GM21825 (cell line): ENCODE results near the gene CTAG1A.
"Not testable (repeated sequence)": the region's sequence is repeated elsewhere in the genome, so short reads cannot be mapped to it uniquely, and the experiment has no call there.

Experiments
- ATAC-seq: cut with Tn5 transposase; IDR thresholded peaks from one replicate; pipeline ENCODE4 v1.9.1; 2021; ENCODE audit warnings: mild to moderate bottlenecking, moderate library complexity; ENCODE audit not compliant: unreplicated experiment

The CTAG1A gene

GRCh38 chrX:154570361-154570760 lies 14.6 kb upstream of the CTAG1A start:
- not testable (repeated sequence) for ATAC-seq

DNA sequence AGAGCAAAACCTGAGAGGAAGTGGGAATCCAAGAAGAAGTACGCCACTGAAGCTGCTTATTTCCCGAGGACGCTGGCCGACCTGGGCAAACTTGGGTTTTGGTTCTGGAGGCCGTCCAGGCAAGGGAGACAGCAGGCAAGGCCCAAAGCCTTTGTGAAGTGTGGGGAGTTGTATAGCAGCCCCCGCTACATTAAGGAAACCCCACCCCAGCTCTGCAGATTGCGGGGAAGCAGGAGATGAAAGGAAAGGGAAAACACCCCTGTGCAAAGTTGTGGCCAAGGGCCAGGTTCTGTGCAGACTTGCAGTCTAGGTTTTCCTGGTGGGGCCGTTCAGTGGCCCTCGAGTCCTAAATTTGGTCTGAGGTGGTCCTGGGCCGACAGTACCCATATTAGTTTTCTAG lies 11.9 kb upstream of the CTAG1A start:
- not testable (repeated sequence) for ATAC-seq

GRCh38 chrX:154575076-154575475 lies 9.9 kb upstream of the CTAG1A start:
- not testable (repeated sequence) for ATAC-seq

DNA sequence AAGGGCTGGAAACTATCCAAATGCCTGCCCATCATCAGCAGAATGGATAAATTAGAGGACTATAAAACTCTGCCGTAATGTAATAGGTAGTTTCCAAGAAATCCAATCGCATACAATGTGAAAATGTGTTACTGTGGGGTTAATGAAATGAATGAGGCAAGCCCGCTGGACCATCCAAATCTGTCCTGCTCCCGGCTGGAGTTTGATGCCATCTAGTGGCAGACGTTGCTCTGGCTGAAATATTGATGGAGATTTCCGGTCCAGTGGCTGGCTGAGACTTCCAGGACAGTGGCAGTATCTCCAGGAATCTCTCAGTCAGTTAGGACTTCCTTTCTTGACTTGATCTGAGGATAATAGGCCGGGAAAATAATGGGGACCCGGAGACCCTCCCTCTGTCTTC lies 1.9 kb upstream of the CTAG1A start:
- not testable (repeated sequence) for ATAC-seq

- not testable (repeated sequence) for ATAC-seq
Measured at GRCh38 chrX:154590415-154590814, 5.5 kb downstream of the CTAG1A start.

- no peak for ATAC-seq
Measured at GRCh38 chrX:154592505-154592904, 7.6 kb downstream of the CTAG1A start.

- ATAC-seq: no peak
Measured at GRCh38 chrX:154593201-154593600, 8.3 kb downstream of the CTAG1A start.

GRCh38 chrX:154594491-154594890 lies 9.6 kb downstream of the CTAG1A start:
- ATAC-seq: no peak

- ATAC-seq: no peak
Measured at GRCh38 chrX:154595559-154596249, 10.8 kb downstream of the CTAG1A start.

- no peak for ATAC-seq
Measured at GRCh38 chrX:154596290-154596929, 11.5 kb downstream of the CTAG1A start.

- no peak for ATAC-seq
Measured at GRCh38 chrX:154597221-154597620, 12.3 kb downstream of the CTAG1A start.

DNA sequence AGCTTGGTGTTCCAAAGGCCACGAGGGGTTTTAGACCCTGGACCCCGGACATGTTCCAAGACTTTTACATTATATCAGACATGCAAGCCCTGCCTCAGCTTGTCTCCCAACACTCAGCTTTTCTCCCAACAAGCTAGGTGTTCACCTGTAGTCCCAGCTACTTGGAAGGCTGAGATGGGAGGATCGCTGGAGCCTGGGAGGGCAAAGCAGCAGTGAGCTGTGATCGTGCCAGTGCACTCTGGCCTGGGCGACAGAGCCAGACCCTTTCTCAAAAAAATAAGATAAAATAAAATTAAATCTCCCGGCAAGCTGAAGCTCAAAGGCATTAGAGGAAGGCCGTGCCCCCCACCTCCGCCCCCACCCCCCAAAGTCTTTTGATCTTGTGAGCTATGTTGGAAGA lies 13.7 kb downstream of the CTAG1A start:
- no peak for ATAC-seq

DNA sequence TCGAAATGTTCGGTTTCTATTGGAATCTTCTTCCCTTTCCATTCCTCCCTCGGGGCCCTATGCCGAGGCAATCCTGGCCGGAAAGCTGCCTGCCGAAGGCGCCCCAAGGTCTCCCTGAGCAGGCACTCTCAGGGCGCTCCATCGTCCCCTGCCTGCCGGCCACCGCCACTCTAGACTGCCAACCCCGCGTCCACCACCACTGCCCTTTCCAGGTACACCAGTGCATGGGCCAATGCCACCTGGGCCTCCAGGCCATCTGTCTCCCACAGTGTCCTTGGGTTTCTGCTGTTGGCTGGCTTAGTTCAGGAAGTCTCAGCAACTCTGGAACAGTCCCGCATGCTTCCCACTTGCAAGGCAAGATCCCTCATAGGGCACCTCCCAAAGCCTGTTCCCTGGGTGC lies 14.6 kb downstream of the CTAG1A start:
- no peak for ATAC-seq

- no peak for ATAC-seq
Measured at GRCh38 chrX:154600759-154601374, 15.9 kb downstream of the CTAG1A start.

- no peak for ATAC-seq
Measured at GRCh38 chrX:154602226-154602625, 17.3 kb downstream of the CTAG1A start.

- ATAC-seq: no peak
Measured at GRCh38 chrX:154602766-154603437, 18.0 kb downstream of the CTAG1A start.

DNA sequence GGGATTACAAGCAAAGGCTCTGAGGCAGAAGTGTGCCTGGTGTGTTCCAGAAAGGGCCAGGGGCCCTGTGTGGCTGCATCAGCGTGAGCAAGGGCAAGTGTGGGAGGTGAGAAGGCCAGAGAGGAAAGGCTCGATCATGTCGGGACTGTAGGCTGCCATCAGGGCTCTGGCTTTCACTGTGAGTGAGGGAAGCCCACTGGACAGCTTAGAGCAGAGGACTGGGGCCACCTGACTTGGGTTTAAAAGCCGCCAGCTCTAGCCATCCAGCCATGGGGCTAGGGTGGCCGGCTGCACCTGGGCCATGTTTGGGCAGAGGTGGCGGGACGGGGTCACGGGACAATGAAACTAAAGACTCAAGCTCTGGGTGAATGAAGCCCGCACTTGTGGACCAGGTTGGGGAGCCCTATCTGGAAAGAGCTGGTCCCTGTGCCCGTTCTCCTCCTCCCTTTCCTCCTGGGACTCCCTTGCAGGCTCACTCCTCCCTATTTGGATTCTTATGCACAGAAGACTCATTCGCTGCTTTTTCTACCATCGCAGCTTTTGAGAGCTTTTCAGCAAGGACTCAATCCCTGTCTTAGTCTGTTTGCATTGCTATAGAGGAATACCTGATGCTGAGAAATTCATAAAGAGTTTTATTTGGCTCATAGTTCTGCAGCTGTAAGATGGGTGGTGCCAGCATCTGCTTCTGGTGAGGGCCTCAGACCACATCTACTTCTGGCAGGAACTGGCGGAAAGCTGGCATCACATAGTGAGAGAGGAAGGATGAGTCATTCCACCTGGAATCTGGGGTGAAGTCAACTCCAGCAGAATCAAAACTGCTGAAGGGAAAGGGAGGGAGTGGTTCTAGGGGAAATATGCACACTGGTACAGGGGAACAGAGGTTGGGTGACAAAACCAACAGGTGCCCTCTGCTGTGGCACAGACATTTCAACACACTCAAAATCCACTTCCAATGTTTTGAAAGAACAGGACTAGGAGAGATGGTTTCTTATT lies 18.8 kb downstream of the CTAG1A start:
- ATAC-seq: no peak

- ATAC-seq: no peak
Measured at GRCh38 chrX:154605566-154605965, 20.6 kb downstream of the CTAG1A start.

DNA sequence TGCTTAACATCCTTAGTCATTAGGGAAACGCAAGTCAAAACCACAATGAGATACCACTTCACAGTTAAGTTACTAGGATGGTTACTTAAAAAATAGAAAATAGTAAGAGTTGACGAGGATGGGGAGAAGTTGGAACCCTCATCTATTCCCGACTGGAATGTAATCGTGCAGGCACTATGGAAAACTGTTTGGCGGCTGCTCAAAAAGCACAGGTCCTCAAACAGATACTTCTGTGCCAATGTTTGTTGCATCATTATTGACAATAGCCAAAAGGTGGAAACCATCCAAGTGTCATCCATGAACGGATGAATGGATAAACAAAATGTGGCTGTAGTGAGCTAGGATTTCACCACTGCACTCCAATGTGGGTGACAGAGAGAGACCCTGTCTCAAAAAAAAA lies 22.4 kb downstream of the CTAG1A start:
- no peak for ATAC-seq

GRCh38 chrX:154607976-154608375 lies 23.0 kb downstream of the CTAG1A start:
- ATAC-seq: not testable (repeated sequence)
